ENCODE results near the gene ATP4B.

DNA sequence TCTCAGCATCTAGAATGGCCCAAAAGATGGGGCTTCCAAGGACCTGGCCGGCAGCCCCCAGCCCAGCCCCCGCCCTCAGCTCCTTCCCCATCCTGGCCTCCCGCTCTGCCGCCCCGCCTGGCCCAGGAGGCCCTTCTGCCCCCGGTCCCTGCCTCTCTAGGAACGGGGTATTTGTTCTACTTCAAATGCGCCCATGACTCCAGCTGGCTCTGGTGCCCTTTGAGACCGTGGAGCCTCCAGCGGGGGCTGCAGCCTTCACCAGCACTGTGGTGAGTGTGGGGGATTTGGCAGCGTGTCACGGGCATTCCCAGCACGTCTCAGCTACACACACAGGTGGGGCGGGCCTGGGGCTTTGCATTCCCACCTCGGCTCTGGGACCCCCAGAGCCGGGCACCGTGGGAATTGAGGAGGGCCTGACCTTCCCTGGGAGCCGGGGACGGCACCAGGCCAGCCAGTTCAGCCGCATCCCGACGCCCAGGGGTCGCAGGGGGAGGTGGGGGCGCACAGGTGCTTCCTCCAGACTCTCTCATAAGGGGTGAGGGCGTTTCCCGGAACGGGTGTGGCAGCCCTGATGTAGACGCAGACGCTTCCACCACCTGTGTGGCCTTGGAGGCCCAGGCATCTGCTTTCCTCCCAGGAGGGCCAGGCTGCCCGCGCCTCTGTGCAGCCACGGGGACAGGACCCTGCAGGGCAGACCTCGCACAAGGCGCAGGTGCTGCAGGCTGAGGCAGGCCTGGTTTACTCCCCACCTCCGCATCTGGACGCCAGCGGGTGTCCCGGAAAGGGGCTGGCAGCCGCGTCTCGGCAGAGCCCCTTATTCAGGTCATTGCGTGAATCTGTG is 947 bp downstream of the ATP4B start:
- TF ChIP-seq, protein P1, sequence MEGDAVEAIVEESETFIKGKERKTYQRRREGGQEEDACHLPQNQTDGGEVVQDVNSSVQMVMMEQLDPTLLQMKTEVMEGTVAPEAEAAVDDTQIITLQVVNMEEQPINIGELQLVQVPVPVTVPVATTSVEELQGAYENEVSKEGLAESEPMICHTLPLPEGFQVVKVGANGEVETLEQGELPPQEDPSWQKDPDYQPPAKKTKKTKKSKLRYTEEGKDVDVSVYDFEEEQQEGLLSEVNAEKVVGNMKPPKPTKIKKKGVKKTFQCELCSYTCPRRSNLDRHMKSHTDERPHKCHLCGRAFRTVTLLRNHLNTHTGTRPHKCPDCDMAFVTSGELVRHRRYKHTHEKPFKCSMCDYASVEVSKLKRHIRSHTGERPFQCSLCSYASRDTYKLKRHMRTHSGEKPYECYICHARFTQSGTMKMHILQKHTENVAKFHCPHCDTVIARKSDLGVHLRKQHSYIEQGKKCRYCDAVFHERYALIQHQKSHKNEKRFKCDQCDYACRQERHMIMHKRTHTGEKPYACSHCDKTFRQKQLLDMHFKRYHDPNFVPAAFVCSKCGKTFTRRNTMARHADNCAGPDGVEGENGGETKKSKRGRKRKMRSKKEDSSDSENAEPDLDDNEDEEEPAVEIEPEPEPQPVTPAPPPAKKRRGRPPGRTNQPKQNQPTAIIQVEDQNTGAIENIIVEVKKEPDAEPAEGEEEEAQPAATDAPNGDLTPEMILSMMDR (IDR thresholded peaks at IDR 0.05 in 2 of 3, conservative IDR thresholded peaks at IDR 0.05 in 1 of 3; ENCODE audit: borderline replicate concordance in 1 of 3, insufficient read depth in 1 of 3, low read depth in 2 of 3, low read length in 2 of 3) = no peak
- TF ChIP-seq POLR2AphosphoS5 (IDR thresholded peaks at IDR 0.05; ENCODE audit: low read depth, low read length) = no peak
- no peak for TF ChIP-seq ZBTB33 (IDR thresholded peaks at IDR 0.05; ENCODE audit: extremely low read depth, insufficient replicate concordance, low read length)
- TF ChIP-seq EZH2 (IDR thresholded peaks at IDR 0.05) = no peak
- no peak for TF ChIP-seq YY1 (IDR thresholded peaks at IDR 0.05; ENCODE audit: extremely low read depth, insufficient replicate concordance, low read depth, low read length)
- no peak for TF ChIP-seq JUND (IDR thresholded peaks at IDR 0.05)
- no peak for TF ChIP-seq EGR1 (IDR thresholded peaks at IDR 0.05; ENCODE audit: low read depth)
